ENCODE data around the gene EIF3I.

The EIF3I gene

GRCh38 chr1:32269744-32270143 lies 47.5 kb downstream of the EIF3I start:
- Histone ChIP-seq H3K9ac (ENCODE audit: low read length) (no peak overlapping the region), H3K4me1 (ENCODE audit: control insufficient read depth in 1 of 2, insufficient read depth in 2 of 2, low read length in 2 of 2) (peaks cover 0 to 7% of the 10 kb centered on the region in 2 experiments), H2AFZ (ENCODE audit: insufficient read depth, low read length, poor library complexity) (no peak overlapping the region), H3K23ac (ENCODE audit: low read length) (no peak overlapping the region), H3K27me3 (ENCODE audit: insufficient read depth, low read length) (no peaks in the 10 kb centered on the region), H4K12ac (ENCODE audit: low read depth, low read length) (no peak overlapping the region), H3K14ac (ENCODE audit: low read length) (no peak overlapping the region), H3K4me2 (ENCODE audit: low read length) (no peak overlapping the region), H2BK12ac (ENCODE audit: low read length) (no peak overlapping the region), H3K79me2 (ENCODE audit: control insufficient read depth, insufficient read depth, low read length, poor library complexity) (no peaks in the 10 kb centered on the region), H3K27ac (ENCODE audit: low read depth, low read length) (no peak overlapping the region), H3K4me3 (ENCODE audit: low read depth, low read length) (no peak overlapping the region), H3K9me3 (ENCODE audit: insufficient read depth, low read depth, low read length) (peaks cover 6% of the 10 kb centered on the region), H3K4ac (ENCODE audit: low read depth, low read length) (no peak overlapping the region), H2AK5ac (ENCODE audit: low read length) (no peak overlapping the region), H2BK5ac (ENCODE audit: low read depth, low read length, poor library complexity) (no peak overlapping the region), H3K18ac (ENCODE audit: low read length) (no peak overlapping the region), H2BK120ac (ENCODE audit: insufficient read depth, low read length, poor library complexity) (no peak overlapping the region), H4K8ac (ENCODE audit: low read depth, low read length) (no peak overlapping the region), H3K36me3 (ENCODE audit: control insufficient read depth in 1 of 2, insufficient read depth in 2 of 2, low read length in 2 of 2) (no peaks in the 10 kb centered on the region), H4K91ac (ENCODE audit: low read depth, low read length) (no peak overlapping the region), H3K79me1 (ENCODE audit: low read length) (no peaks in the 10 kb centered on the region)
- DNase-seq = no peak

DNA sequence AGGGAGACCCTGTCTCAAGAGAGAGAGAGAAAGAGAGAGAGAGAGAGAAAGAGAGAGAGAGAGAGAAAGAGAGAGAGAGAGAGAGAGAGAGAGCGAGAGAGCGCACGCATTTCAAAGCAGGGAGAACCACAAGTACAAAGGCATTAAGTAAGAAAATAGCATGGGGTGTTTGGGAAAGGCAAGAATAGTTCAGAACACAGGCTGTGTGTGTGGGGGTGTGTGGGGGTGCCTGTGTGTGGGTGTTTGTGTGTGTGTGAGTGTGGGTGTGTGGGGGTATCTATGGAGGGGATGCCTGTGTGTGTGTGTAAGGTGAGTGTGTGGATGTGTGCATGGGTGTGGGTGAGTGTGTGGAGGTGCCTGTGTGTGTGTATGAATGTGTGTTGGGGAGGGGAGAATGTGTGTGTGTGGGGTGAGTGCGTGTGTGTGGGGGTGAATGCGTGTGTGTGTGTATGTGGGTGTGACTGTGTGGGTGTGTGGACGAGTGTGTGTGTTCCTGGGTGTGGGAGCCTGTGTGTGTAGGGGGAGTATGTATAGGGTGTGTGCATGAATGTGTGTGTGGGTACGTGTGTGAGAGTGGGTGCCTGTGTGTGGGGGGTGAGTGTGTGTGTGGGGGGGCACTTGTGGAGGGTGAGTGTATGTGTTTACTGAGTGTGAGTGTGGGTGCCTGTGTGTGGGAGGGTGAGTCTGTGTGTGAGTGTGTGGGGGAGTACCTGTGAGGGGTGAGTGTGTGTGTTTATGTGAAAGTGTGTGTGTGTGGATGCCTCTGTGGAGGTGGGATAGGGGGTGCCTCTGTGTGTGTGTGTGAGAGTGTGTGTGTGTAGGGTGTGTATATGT lies 50.6 kb downstream of the EIF3I start:
- Histone ChIP-seq H2BK12ac (ENCODE audit: low read length) (no peak overlapping the region), H3K18ac (ENCODE audit: low read length) (no peak overlapping the region), H3K9ac (ENCODE audit: low read length) (no peak overlapping the region), H4K12ac (ENCODE audit: low read depth, low read length) (no peak overlapping the region), H3K4ac (ENCODE audit: low read depth, low read length) (no peak overlapping the region), H3K23ac (ENCODE audit: low read length) (peak overlapping the region; percentile 85), H2AK5ac (ENCODE audit: low read length) (no peak overlapping the region), H3K14ac (ENCODE audit: low read length) (no peak overlapping the region), H3K9me3 (ENCODE audit: insufficient read depth, low read depth, low read length) (peaks cover 10% of the 10 kb centered on the region), H3K4me3 (ENCODE audit: low read depth, low read length) (peak overlapping the region; percentile 36), H3K27ac (ENCODE audit: low read depth, low read length) (no peak overlapping the region), H3K4me2 (ENCODE audit: low read length) (no peak overlapping the region), H2BK5ac (ENCODE audit: low read depth, low read length, poor library complexity) (no peak overlapping the region), H3K79me2 (ENCODE audit: control insufficient read depth, insufficient read depth, low read length, poor library complexity) (no peaks in the 10 kb centered on the region), H4K8ac (ENCODE audit: low read depth, low read length) (no peak overlapping the region), H3K4me1 (ENCODE audit: control insufficient read depth in 1 of 2, insufficient read depth in 2 of 2, low read length in 2 of 2) (peaks cover 0 to 7% of the 10 kb centered on the region in 2 experiments), H3K79me1 (ENCODE audit: low read length) (no peaks in the 10 kb centered on the region), H3K27me3 (ENCODE audit: insufficient read depth, low read length) (no peaks in the 10 kb centered on the region), H4K91ac (ENCODE audit: low read depth, low read length) (no peak overlapping the region), H3K36me3 (ENCODE audit: control insufficient read depth in 1 of 2, insufficient read depth in 2 of 2, low read length in 2 of 2) (no peaks in the 10 kb centered on the region), H2BK120ac (ENCODE audit: insufficient read depth, low read length, poor library complexity) (no peak overlapping the region), H2AFZ (ENCODE audit: insufficient read depth, low read length, poor library complexity) (no peak overlapping the region)
- DNase-seq = no peak
- 100% methylated on average over 2 of the region's 7 CpGs for WGBS (ENCODE audit: extremely low coverage, insufficient coverage, insufficient read length)

DNA sequence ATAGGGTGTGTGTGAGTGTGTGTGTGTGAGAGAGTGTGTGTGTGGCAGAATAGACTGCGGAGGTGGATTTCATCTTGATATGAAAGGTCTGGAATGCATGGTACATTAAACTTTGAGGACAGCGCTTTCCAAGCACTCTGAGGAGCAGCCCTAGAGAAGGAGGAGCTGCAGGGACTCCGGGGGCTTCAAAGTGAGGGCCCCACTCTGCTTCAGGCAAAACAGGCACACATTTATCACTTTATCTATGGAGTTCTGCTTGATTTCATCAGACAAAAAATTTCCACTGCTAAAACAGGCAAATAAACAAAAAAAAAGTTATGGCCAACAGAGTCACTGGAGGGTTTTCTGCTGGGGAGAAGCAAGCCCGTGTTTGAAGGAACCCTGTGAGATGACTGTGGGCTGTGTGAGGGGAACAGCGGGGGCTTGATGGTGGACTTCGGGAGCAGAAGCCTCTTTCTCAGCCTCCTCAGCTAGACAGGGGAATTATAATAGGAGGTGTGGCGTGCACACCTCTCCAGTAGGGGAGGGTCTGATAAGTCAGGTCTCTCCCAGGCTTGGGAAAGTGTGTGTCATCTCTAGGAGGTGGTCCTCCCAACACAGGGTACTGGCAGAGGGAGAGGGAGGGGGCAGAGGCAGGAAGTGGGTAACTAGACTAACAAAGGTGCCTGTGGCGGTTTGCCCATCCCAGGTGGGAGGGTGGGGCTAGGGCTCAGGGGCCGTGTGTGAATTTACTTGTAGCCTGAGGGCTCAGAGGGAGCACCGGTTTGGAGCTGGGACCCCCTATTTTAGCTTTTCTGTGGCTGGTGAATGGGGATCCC lies 51.4 kb downstream of the EIF3I start:
- H3K27me3 ChIP-seq (ENCODE audit: insufficient read depth, low read length) = no peaks in the 10 kb centered on the region
- no peak overlapping the region for H2BK12ac ChIP-seq (ENCODE audit: low read length)
- no peaks in the 10 kb centered on the region for H3K79me2 ChIP-seq (ENCODE audit: control insufficient read depth, insufficient read depth, low read length, poor library complexity)
- no peak overlapping the region for H3K4me2 ChIP-seq (ENCODE audit: low read length)
- H3K14ac ChIP-seq (ENCODE audit: low read length) = no peak overlapping the region
- no peak overlapping the region for H3K23ac ChIP-seq (ENCODE audit: low read length)
- WGBS (ENCODE audit: extremely low coverage, insufficient coverage, insufficient read length) = no CpG with 5 or more reads among the region's 10 CpGs
- no peak overlapping the region for H3K9ac ChIP-seq (ENCODE audit: low read length)
- no peak overlapping the region for H2AFZ ChIP-seq (ENCODE audit: insufficient read depth, low read length, poor library complexity)
- H4K12ac ChIP-seq (ENCODE audit: low read depth, low read length) = no peak overlapping the region
- H3K18ac ChIP-seq (ENCODE audit: low read length) = no peak overlapping the region
- no peak overlapping the region for H3K27ac ChIP-seq (ENCODE audit: low read depth, low read length)
- H4K91ac ChIP-seq (ENCODE audit: low read depth, low read length) = no peak overlapping the region
- H3K36me3 ChIP-seq (ENCODE audit: control insufficient read depth in 1 of 2, insufficient read depth in 2 of 2, low read length in 2 of 2) = no peaks in the 10 kb centered on the region
- peaks cover 10% of the 10 kb centered on the region for H3K9me3 ChIP-seq (ENCODE audit: insufficient read depth, low read depth, low read length)
- H3K79me1 ChIP-seq (ENCODE audit: low read length) = no peaks in the 10 kb centered on the region
- DNase-seq = no peak
- no peak overlapping the region for H3K4ac ChIP-seq (ENCODE audit: low read depth, low read length)
- no peak overlapping the region for H3K4me3 ChIP-seq (ENCODE audit: low read depth, low read length)
- H2AK5ac ChIP-seq (ENCODE audit: low read length) = no peak overlapping the region
- no peak overlapping the region for H4K8ac ChIP-seq (ENCODE audit: low read depth, low read length)
- no peak overlapping the region for H2BK5ac ChIP-seq (ENCODE audit: low read depth, low read length, poor library complexity)
- H3K4me1 ChIP-seq (ENCODE audit: control insufficient read depth in 1 of 2, insufficient read depth in 2 of 2, low read length in 2 of 2) = peaks cover 0 to 7% of the 10 kb centered on the region in 2 experiments
- H2BK120ac ChIP-seq (ENCODE audit: insufficient read depth, low read length, poor library complexity) = no peak overlapping the region

- no peak overlapping the region for H3K9ac ChIP-seq (ENCODE audit: low read length)
- no peaks in the 10 kb centered on the region for H3K27me3 ChIP-seq (ENCODE audit: insufficient read depth, low read length)
- no peaks in the 10 kb centered on the region for H3K36me3 ChIP-seq (ENCODE audit: control insufficient read depth in 1 of 2, insufficient read depth in 2 of 2, low read length in 2 of 2)
- no peak overlapping the region for H2BK120ac ChIP-seq (ENCODE audit: insufficient read depth, low read length, poor library complexity)
- no peak overlapping the region for H2BK5ac ChIP-seq (ENCODE audit: low read depth, low read length, poor library complexity)
- no peak overlapping the region for H3K4ac ChIP-seq (ENCODE audit: low read depth, low read length)
- no peak for DNase-seq
- H3K27ac ChIP-seq (ENCODE audit: low read depth, low read length) = no peak overlapping the region
- no peak overlapping the region for H3K23ac ChIP-seq (ENCODE audit: low read length)
- no peak overlapping the region for H2AK5ac ChIP-seq (ENCODE audit: low read length)
- H4K12ac ChIP-seq (ENCODE audit: low read depth, low read length) = no peak overlapping the region
- peaks cover 11% of the 10 kb centered on the region for H3K9me3 ChIP-seq (ENCODE audit: insufficient read depth, low read depth, low read length)
- no peak overlapping the region for H3K4me2 ChIP-seq (ENCODE audit: low read length)
- H3K14ac ChIP-seq (ENCODE audit: low read length) = no peak overlapping the region
- H3K4me3 ChIP-seq (ENCODE audit: low read depth, low read length) = no peak overlapping the region
- no peak overlapping the region for H4K8ac ChIP-seq (ENCODE audit: low read depth, low read length)
- no peak overlapping the region for H2BK12ac ChIP-seq (ENCODE audit: low read length)
- no peak overlapping the region for H4K91ac ChIP-seq (ENCODE audit: low read depth, low read length)
- H3K18ac ChIP-seq (ENCODE audit: low read length) = no peak overlapping the region
- no peak overlapping the region for H2AFZ ChIP-seq (ENCODE audit: insufficient read depth, low read length, poor library complexity)
- H3K79me2 ChIP-seq (ENCODE audit: control insufficient read depth, insufficient read depth, low read length, poor library complexity) = no peaks in the 10 kb centered on the region
- peaks cover 0 to 7% of the 10 kb centered on the region in 2 experiments for H3K4me1 ChIP-seq (ENCODE audit: control insufficient read depth in 1 of 2, insufficient read depth in 2 of 2, low read length in 2 of 2)
- no CpG with 5 or more reads among the region's 31 CpGs for WGBS (ENCODE audit: extremely low coverage, insufficient coverage, insufficient read length)
- no peaks in the 10 kb centered on the region for H3K79me1 ChIP-seq (ENCODE audit: low read length)
These were observed 52.6 kb downstream of the EIF3I start for GRCh38 chr1:32274646-32275340.

Measured in trophoblast cell (in vitro differentiated cells and primary cell).